OCI-LY1 (cell line): ENCODE data around the gene SUPT16H.

Experiments used
- EZH2 ChIP-seq: fragments of 200-600 bp; sonication (generic), shearing (Covaris generic); IDR thresholded peaks from 2 replicates; pipeline ENCODE4 v1.8.0; 2017; ENCODE audit warnings: borderline replicate concordance, mixed run types, mild to moderate bottlenecking, antibody characterized with exemption, low read length, moderate library complexity, mixed read lengths
- TF ChIP-seq, protein P1 (sequence below): fragments of 200-600 bp; sonication (generic), shearing (Covaris generic); IDR thresholded peaks from 2 replicates; pipeline ENCODE4 v1.5.1; 2017; ENCODE audit warnings: mild to moderate bottlenecking, antibody characterized with exemption, low read length, moderate library complexity, mixed read lengths

- TF ChIP-seq, protein P1, sequence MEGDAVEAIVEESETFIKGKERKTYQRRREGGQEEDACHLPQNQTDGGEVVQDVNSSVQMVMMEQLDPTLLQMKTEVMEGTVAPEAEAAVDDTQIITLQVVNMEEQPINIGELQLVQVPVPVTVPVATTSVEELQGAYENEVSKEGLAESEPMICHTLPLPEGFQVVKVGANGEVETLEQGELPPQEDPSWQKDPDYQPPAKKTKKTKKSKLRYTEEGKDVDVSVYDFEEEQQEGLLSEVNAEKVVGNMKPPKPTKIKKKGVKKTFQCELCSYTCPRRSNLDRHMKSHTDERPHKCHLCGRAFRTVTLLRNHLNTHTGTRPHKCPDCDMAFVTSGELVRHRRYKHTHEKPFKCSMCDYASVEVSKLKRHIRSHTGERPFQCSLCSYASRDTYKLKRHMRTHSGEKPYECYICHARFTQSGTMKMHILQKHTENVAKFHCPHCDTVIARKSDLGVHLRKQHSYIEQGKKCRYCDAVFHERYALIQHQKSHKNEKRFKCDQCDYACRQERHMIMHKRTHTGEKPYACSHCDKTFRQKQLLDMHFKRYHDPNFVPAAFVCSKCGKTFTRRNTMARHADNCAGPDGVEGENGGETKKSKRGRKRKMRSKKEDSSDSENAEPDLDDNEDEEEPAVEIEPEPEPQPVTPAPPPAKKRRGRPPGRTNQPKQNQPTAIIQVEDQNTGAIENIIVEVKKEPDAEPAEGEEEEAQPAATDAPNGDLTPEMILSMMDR, result no peak
- TF ChIP-seq EZH2, result no peak
These were observed 1.7 kb downstream of the SUPT16H start for GRCh38 chr14:21382095-21382494.
